GM18861 (cell line): ENCODE results near the gene PBX1.

ENCODE experiments used
- ATAC-seq: cut with Tn5 transposase; IDR thresholded peaks from one replicate; pipeline ENCODE4 v1.9.1; 2021; ENCODE audit not compliant: unreplicated experiment

Gene PBX1

GRCh38 chr1:164689672-164690511, 130.9 kb downstream of the PBX1 start:
- ATAC-seq, result no peak

- ATAC-seq, result no peak
Measured at GRCh38 chr1:164692420-164692819, 133.4 kb downstream of the PBX1 start.

GRCh38 chr1:164693564-164694359, 134.8 kb downstream of the PBX1 start:
- no peak for ATAC-seq

- ATAC-seq, result no peak
Measured at GRCh38 chr1:164694505-164694904, 135.5 kb downstream of the PBX1 start.

GRCh38 chr1:164695956-164696665, 137.1 kb downstream of the PBX1 start:
- ATAC-seq, result no peak

- ATAC-seq, result no peak
Measured at GRCh38 chr1:164699815-164700491, 141.0 kb downstream of the PBX1 start.

GRCh38 chr1:164700683-164701082, 141.7 kb downstream of the PBX1 start:
- ATAC-seq, result no peak

GRCh38 chr1:164701189-164701761, 142.3 kb downstream of the PBX1 start:
- ATAC-seq, result no peak

- no peak for ATAC-seq
Measured at GRCh38 chr1:164702216-164702615, 143.2 kb downstream of the PBX1 start.

GRCh38 chr1:164702664-164703063, 143.7 kb downstream of the PBX1 start:
- ATAC-seq, result no peak

- ATAC-seq, result no peak
Measured at GRCh38 chr1:164703463-164703862, 144.5 kb downstream of the PBX1 start.

GRCh38 chr1:164703960-164704411, 145.0 kb downstream of the PBX1 start:
- no peak for ATAC-seq

GRCh38 chr1:164704954-164705353, 146.0 kb downstream of the PBX1 start:
- ATAC-seq, result no peak

- ATAC-seq, result no peak
Measured at GRCh38 chr1:164706606-164706987, 147.6 kb downstream of the PBX1 start.

GRCh38 chr1:164707868-164708331, 148.9 kb downstream of the PBX1 start:
- no peak for ATAC-seq

GRCh38 chr1:164708596-164708995, 149.6 kb downstream of the PBX1 start:
- ATAC-seq, result no peak

GRCh38 chr1:164709126-164709525, 150.1 kb downstream of the PBX1 start:
- ATAC-seq, result no peak

GRCh38 chr1:164709541-164710278, 150.7 kb downstream of the PBX1 start:
- ATAC-seq, result no peak

GRCh38 chr1:164712131-164713036, 153.4 kb downstream of the PBX1 start:
- ATAC-seq, result no peak
